PC-9 (cell line): ENCODE measurements around the gene OR4K15. TPM values are rescaled to one million over a fixed set of nuclear protein-coding genes. Genes with fewer than 3 reads are reported as not detected.

Experiments used
- BruUV-seq: library from RNA; stranded (reverse); fragments of 400-500 nt; replicated peaks from 2 replicates; lab custom pipeline; 2021; lab: Mats Ljungman, UMichigan
- CTCF ChIA-PET: fragments of 300-600 bp; sonication (Branson Sonifier 250); formaldehyde crosslinking; loops from one replicate; lab custom pipeline; 2022; ENCODE audit warnings: antibody characterized with exemption; lab: Charles Lee
- POLR2A ChIA-PET: fragments of 300-600 bp; sonication (Branson Sonifier 250); formaldehyde crosslinking; loops from one replicate; lab custom pipeline; 2022; ENCODE audit warnings: antibody characterized with exemption; ENCODE audit not compliant: unreplicated experiment; lab: Charles Lee
- DNase-seq, 2 experiments: peaks; one replicate each; pipeline versions ENCODE4 v3.0.0 to v3.0.0-alpha.2; 2015 to 2022; ENCODE audit warnings: mixed read lengths in 1 of 2
- H2AFZ ChIP-seq: fragments of 200-600 bp; sonication (generic); 2 replicates; pipeline ENCODE4 v1.8.1; 2017; ENCODE audit warnings: antibody characterized with exemption
- H3F3A ChIP-seq: fragments of 200-600 bp; sonication (generic); 2 replicates; pipeline ENCODE4 v1.8.1; 2017; ENCODE audit warnings: antibody characterized with exemption, mild to moderate bottlenecking, low read depth; ENCODE audit not compliant: insufficient read depth
- H3K27ac ChIP-seq: fragments of 200-600 bp; sonication (generic); 2 replicates; pipeline ENCODE4 v1.6.1; 2016; ENCODE audit warnings: mixed run types
- H3K27me3 ChIP-seq: fragments of 200-600 bp; sonication (generic); 2 replicates; pipeline ENCODE4 v1.6.1; 2016; ENCODE audit warnings: low read depth, mixed run types; ENCODE audit not compliant: insufficient read depth
- H3K36me3 ChIP-seq: fragments of 200-600 bp; sonication (generic); 2 replicates; pipeline ENCODE4 v1.6.1; 2016; ENCODE audit warnings: low read depth, mixed run types
- H3K4me1 ChIP-seq: fragments of 200-600 bp; sonication (generic); replicated peaks from 2 replicates; pipeline ENCODE4 v1.6.1; 2016; ENCODE audit warnings: mixed run types; ENCODE audit not compliant: insufficient read depth
- H3K4me2 ChIP-seq: fragments of 200-600 bp; sonication (generic); 2 replicates; pipeline ENCODE4 v1.6.1; 2017; ENCODE audit warnings: mixed run types
- H3K4me3 ChIP-seq: fragments of 200-600 bp; sonication (generic); 2 replicates; pipeline ENCODE4 v1.6.1; 2016; ENCODE audit warnings: mixed run types
- H3K79me2 ChIP-seq: fragments of 200-600 bp; sonication (generic); 2 replicates; pipeline ENCODE4 v1.6.1; 2017; ENCODE audit warnings: low read depth, mixed run types
- H3K9me2 ChIP-seq: fragments of 200-600 bp; sonication (generic); 2 replicates; pipeline ENCODE4 v1.8.1; 2017; ENCODE audit warnings: mild to moderate bottlenecking; ENCODE audit not compliant: insufficient read depth
- H3K9me3 ChIP-seq: fragments of 200-600 bp; sonication (generic); 2 replicates; pipeline ENCODE4 v1.8.1; 2016; ENCODE audit warnings: low read depth; ENCODE audit not compliant: insufficient read depth
- H4K20me1 ChIP-seq: fragments of 200-600 bp; sonication (generic); 2 replicates; pipeline ENCODE4 v1.8.1; 2017; ENCODE audit not compliant: insufficient read depth
- EZH2 ChIP-seq: fragments of 200-600 bp; sonication (generic); IDR thresholded peaks from 2 replicates; pipeline ENCODE4 v1.8.0; 2017; ENCODE audit warnings: antibody characterized with exemption, low read depth
- intact Hi-C: fragments of 100-400 bp; cut with micrococcal nuclease; formaldehyde crosslinking; loops from one replicate; pipeline ENCODE4 v1.10.0; 2022; ENCODE audit not compliant: unreplicated experiment
- total RNA-seq: library from RNA; stranded (reverse); gene quantifications from 2 replicates; pipeline ENCODE4 v1.2.3, GENCODE V29; 2021
- TF ChIP-seq, protein P1 (sequence below): fragments of 200-600 bp; sonication (generic); conservative IDR thresholded peaks from 2 replicates; pipeline ENCODE4 v1.6.1; 2017; ENCODE audit warnings: mixed run types, antibody characterized with exemption, mild to moderate bottlenecking, moderate library complexity

Gene OR4K15
- total RNA-seq, 1 experiment from 2014 or later: not detected

DNA sequence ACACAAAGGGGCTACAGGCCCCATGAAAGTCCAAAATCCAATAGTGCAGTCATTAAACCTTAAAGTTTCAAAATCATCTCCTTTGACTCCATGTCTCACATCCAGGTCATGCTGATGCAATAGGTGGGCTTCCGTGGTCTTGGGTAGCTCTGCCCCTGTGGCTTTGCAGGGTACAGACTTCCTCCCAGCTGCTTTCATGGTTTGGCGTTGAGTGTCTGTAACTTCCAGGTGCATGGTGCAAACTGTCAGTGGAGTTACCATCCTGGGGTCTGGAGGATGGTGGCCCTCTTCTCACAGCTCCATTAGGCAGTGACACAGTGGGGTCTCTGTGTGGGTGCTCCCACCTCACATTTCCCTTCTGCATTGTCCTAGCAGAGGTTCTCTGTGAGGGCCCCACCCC lies 18.0 kb downstream of the OR4K15 start:
- Histone ChIP-seq H3K4me2 (no peak overlapping the region), H4K20me1 (no peaks in the 10 kb centered on the region; the same call in 1 of the 2 replicates), H3K36me3 (no peaks in the 10 kb centered on the region), H3K9me3 (no peaks in the 10 kb centered on the region), H3F3A (no peaks in the 10 kb centered on the region), H3K27ac (no peak overlapping the region), H3K4me3 (no peak overlapping the region), H3K79me2 (no peaks in the 10 kb centered on the region), H3K27me3 (no peaks in the 10 kb centered on the region), H3K9me2 (no peaks in the 10 kb centered on the region), H2AFZ (no peak overlapping the region), H3K4me1 (no peaks in the 10 kb centered on the region)
- ChIA-PET CTCF (no interaction called here), POLR2A (no interaction called here)
- no TSS peak for BruUV-seq
- intact Hi-C loops: no loop called here
- DNase-seq: no peak
- no peak for TF ChIP-seq EZH2

DNA sequence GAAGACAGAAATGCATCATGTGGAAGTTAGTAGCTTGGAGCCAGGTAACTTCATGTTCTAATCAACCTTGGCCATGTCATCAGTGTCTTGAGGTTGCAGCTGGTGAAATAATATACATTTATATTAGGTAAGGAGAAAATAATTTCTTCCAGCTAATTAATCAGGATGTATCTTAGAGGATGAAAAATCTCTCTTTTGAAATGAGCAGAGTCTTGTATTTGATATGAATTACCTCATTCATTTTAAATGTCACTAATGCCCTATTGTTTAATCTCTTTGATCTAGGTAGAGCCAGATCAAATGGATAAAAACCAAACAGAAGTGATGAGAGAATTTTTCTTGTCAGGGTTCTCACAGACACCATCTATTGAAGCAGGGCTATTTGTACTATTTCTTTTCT lies 26.5 kb downstream of the OR4K15 start, which contains the start of gene OR4Q2:
Gene OR4Q2 (plus strand): TSS at position 301 of the 400 bp plus-strand sequence.
- CTCF ChIA-PET: no interaction called here
- no TSS peak for BruUV-seq
- no peak within 1 kb of the TSS for H3K4me2 ChIP-seq

GRCh38 chr14:20002319-20002718 lies 26.9 kb downstream of the OR4K15 start:
- TF ChIP-seq, protein P1, sequence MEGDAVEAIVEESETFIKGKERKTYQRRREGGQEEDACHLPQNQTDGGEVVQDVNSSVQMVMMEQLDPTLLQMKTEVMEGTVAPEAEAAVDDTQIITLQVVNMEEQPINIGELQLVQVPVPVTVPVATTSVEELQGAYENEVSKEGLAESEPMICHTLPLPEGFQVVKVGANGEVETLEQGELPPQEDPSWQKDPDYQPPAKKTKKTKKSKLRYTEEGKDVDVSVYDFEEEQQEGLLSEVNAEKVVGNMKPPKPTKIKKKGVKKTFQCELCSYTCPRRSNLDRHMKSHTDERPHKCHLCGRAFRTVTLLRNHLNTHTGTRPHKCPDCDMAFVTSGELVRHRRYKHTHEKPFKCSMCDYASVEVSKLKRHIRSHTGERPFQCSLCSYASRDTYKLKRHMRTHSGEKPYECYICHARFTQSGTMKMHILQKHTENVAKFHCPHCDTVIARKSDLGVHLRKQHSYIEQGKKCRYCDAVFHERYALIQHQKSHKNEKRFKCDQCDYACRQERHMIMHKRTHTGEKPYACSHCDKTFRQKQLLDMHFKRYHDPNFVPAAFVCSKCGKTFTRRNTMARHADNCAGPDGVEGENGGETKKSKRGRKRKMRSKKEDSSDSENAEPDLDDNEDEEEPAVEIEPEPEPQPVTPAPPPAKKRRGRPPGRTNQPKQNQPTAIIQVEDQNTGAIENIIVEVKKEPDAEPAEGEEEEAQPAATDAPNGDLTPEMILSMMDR: no peak
- no peak for TF ChIP-seq EZH2
- H3K4me3 ChIP-seq: no peak overlapping the region
- no peaks in the 10 kb centered on the region for H4K20me1 ChIP-seq
- no peaks in the 10 kb centered on the region for H3K36me3 ChIP-seq
- no peak overlapping the region for H2AFZ ChIP-seq
- intact Hi-C loops: no loop called here
- no TSS peak for BruUV-seq
- DNase-seq: no peak
- no peaks in the 10 kb centered on the region for H3K9me2 ChIP-seq
- H3K27ac ChIP-seq: no peak overlapping the region
- ChIA-PET POLR2A (no interaction called here), CTCF (no interaction called here)
- no peaks in the 10 kb centered on the region for H3K4me1 ChIP-seq
- no peak overlapping the region for H3K4me2 ChIP-seq
- H3K79me2 ChIP-seq: no peaks in the 10 kb centered on the region
- H3F3A ChIP-seq: no peaks in the 10 kb centered on the region
- H3K9me3 ChIP-seq: no peaks in the 10 kb centered on the region
- H3K27me3 ChIP-seq: no peaks in the 10 kb centered on the region

More for the DNA sequence above, 26.5 kb downstream of the OR4K15 start, which contains the start of gene OR4Q2:
- Histone ChIP-seq H3K4me3 (no peak within 1 kb of the TSS), H3K36me3 (no peaks in the 10 kb centered on the region), H3K79me2 (no peaks in the 10 kb centered on the region), H3K4me1 (no peaks in the 10 kb centered on the region), H3K9me2 (no peaks in the 10 kb centered on the region), H3K27me3 (no peaks in the 10 kb centered on the region), H3K27ac (no peak within 1 kb of the TSS), H3K9me3 (no peaks in the 10 kb centered on the region), H2AFZ (no peak within 1 kb of the TSS), H3F3A (no peaks in the 10 kb centered on the region), H4K20me1 (no peaks in the 10 kb centered on the region)
- intact Hi-C loops: no loop called here
- no peak for DNase-seq
- TF ChIP-seq EZH2: no peak
- TF ChIP-seq, protein P1: no peak
- POLR2A ChIA-PET: no interaction called here

GRCh38 chr14:20008156-20008555 lies 32.8 kb downstream of the OR4K15 start:
- no TSS peak for BruUV-seq
- CTCF ChIA-PET: no interaction called here
- Histone ChIP-seq H3K27ac (no peak overlapping the region), H2AFZ (no peak overlapping the region), H3K27me3 (no peaks in the 10 kb centered on the region), H3K79me2 (no peaks in the 10 kb centered on the region), H3F3A (no peaks in the 10 kb centered on the region), H3K36me3 (no peaks in the 10 kb centered on the region), H3K4me2 (no peak overlapping the region), H3K4me1 (no peaks in the 10 kb centered on the region), H4K20me1 (no peaks in the 10 kb centered on the region), H3K9me3 (no peaks in the 10 kb centered on the region), H3K9me2 (no peaks in the 10 kb centered on the region), H3K4me3 (no peak overlapping the region)
- TF ChIP-seq, protein P1: no peak
- no peak for TF ChIP-seq EZH2
- DNase-seq: no peak
- POLR2A ChIA-PET: no interaction called here
- intact Hi-C loops: no loop called here
